DMS 273 treated with DMSO at 0.1 percent for 48 hours (cell line): ENCODE results near the gene MYD88.
"Not testable (repeated sequence)": the region's sequence is repeated elsewhere in the genome, so short reads cannot be mapped to it uniquely, and the experiment has no call there.

ENCODE experiments used
- DNase-seq: peaks from one replicate; lab custom pipeline; 2025; lab: John Stamatoyannopoulos, UW

MYD88 gene

GRCh38 chr3:38142959-38143358 lies 4.5 kb downstream of the MYD88 start:
- no peak for DNase-seq

- no peak for DNase-seq
Observed at GRCh38 chr3:38143511-38143910, 5.0 kb downstream of the MYD88 start.

- no peak for DNase-seq
Observed at GRCh38 chr3:38146504-38146903, 8.0 kb downstream of the MYD88 start.

- no peak for DNase-seq
Observed at GRCh38 chr3:38147421-38147820, 9.0 kb downstream of the MYD88 start.

GRCh38 chr3:38148311-38148882 lies 9.9 kb downstream of the MYD88 start:
- DNase-seq, result no peak

GRCh38 chr3:38149708-38150107 lies 11.2 kb downstream of the MYD88 start:
- no peak for DNase-seq

- DNase-seq, result no peak
Observed at GRCh38 chr3:38150780-38151528, 12.5 kb downstream of the MYD88 start.

- DNase-seq, result no peak
Observed at GRCh38 chr3:38151667-38152265, 13.3 kb downstream of the MYD88 start.

GRCh38 chr3:38152609-38153008 lies 14.1 kb downstream of the MYD88 start:
- no peak for DNase-seq

GRCh38 chr3:38153221-38153620 lies 14.8 kb downstream of the MYD88 start:
- no peak for DNase-seq

- no peak for DNase-seq
Observed at GRCh38 chr3:38154033-38154494, 15.6 kb downstream of the MYD88 start.

GRCh38 chr3:38154625-38155255 lies 16.3 kb downstream of the MYD88 start:
- no peak for DNase-seq

GRCh38 chr3:38155825-38156224 lies 17.4 kb downstream of the MYD88 start:
- no peak for DNase-seq

GRCh38 chr3:38157117-38157516 lies 18.7 kb downstream of the MYD88 start:
- no peak for DNase-seq

GRCh38 chr3:38157595-38157994 lies 19.1 kb downstream of the MYD88 start:
- no peak for DNase-seq

GRCh38 chr3:38158472-38158871 lies 20.0 kb downstream of the MYD88 start:
- no peak for DNase-seq

GRCh38 chr3:38160704-38161103 lies 22.2 kb downstream of the MYD88 start:
- not testable (repeated sequence) for DNase-seq

GRCh38 chr3:38163117-38163840 lies 24.8 kb downstream of the MYD88 start:
- DNase-seq, result no peak

- DNase-seq, result no peak
Observed at GRCh38 chr3:38163841-38164642, 25.6 kb downstream of the MYD88 start.

GRCh38 chr3:38164643-38164951 lies 26.1 kb downstream of the MYD88 start:
- no peak for DNase-seq

- DNase-seq, result peak; percentile 97
Observed at GRCh38 chr3:38164952-38165721, 26.7 kb downstream of the MYD88 start, which contains the start of gene OXSR1. OXSR1 (plus strand) TSS chr3:38165537; CDS start chr3:38165877, 340 bp downstream.
